ENCODE measurements around the gene LRRC15.

LRRC15 gene

DNA sequence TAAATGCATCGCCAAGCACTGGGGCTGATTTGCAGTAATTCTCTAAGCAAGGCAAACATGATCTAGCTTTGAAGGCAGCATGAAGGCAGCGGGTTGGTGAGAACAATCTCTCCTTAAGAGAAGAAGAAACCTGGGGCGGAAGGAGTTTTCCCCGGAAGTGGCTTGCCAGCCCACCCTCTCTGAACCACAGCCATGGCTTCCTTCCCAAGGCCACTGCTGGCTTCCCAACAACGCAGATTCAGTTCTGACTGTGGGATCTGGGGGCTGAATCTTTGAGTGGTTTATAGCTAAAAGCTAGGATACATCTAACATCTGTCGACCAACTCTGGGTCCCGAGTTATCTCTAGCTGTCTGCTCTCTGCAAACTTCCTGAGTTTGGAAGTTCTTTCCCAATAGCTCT, 14.2 kb downstream of the LRRC15 start:
- no peak for ATAC-seq
- Mint-ChIP-seq H3K4me3 (no peak overlapping the region), H3K27ac (no peak overlapping the region), H3K4me1 (no peaks in the 10 kb centered on the region), H3K36me3 (no peaks in the 10 kb centered on the region), H3K9me3 (no peaks in the 10 kb centered on the region)
- DNase-seq (ENCODE audit: low spot score in 2 of 2), result no peak

DNA sequence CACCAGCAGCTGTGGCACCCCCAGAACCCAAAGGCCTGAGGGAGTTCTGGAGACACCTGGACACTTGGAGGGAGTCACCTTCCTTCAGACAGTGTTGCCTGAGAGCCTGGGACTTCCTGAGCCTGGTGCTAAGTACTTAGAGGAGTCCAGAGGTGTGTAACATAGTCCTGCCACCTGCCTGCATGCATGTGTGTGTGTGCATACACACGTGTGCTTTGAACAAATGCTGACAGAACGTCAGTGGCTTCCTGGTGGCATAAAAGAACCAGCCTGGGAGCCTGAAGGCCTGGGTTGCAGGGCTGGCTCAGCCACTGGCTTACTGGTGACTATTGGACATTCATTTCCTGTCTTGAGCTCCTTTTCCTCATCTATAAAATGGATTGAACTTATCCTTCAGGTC, 15.2 kb downstream of the LRRC15 start:
- Mint-ChIP-seq H3K9me3 (no peaks in the 10 kb centered on the region), H3K27ac (no peak overlapping the region), H3K36me3 (no peaks in the 10 kb centered on the region), H3K4me3 (no peak overlapping the region), H3K4me1 (no peaks in the 10 kb centered on the region)
- no peak for DNase-seq (ENCODE audit: low spot score in 2 of 2)
- ATAC-seq, result no peak

GRCh38 chr3:194352667-194353246, 16.8 kb downstream of the LRRC15 start:
- Mint-ChIP-seq H3K4me1 (no peaks in the 10 kb centered on the region), H3K9me3 (no peaks in the 10 kb centered on the region), H3K27ac (no peak overlapping the region), H3K36me3 (no peaks in the 10 kb centered on the region), H3K4me3 (no peak overlapping the region)
- ATAC-seq (no peak), DNase-seq (ENCODE audit: low spot score in 2 of 2) (no peak)

DNA sequence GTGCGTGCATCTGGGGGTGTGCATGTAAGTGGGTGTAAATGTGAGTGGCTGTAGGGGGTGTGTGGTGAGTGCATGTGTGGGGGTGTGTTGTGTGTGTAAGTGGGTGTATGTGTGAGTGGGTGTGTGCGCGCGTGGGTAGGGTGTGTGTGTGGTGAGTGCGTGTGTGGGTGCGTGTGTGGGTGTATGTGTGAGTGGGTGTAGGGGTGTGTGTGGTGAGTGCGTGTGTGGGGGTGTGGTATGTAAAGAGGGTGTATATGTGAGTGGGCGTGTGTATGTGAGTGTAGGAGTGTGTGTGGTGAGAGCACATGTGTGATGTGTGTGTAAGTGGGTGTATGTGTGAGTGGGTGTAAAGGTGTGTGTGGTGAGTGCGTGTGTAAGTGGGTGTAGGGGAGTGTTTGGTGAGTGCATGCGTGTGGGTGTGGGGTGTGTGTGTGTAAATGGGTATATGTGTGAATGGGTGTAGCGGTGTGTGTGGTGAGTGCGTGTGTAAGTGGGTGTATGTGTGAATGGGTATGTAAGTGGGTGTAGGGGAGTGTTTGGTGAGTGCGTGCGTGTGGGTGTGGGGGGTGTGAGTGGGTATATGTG, 17.5 kb downstream of the LRRC15 start:
- Mint-ChIP-seq H3K4me3 (no peak overlapping the region), H3K9me3 (no peaks in the 10 kb centered on the region), H3K27ac (no peak overlapping the region), H3K36me3 (no peaks in the 10 kb centered on the region), H3K4me1 (no peaks in the 10 kb centered on the region)
- ATAC-seq (no peak), DNase-seq (ENCODE audit: low spot score in 2 of 2) (no peak)

DNA sequence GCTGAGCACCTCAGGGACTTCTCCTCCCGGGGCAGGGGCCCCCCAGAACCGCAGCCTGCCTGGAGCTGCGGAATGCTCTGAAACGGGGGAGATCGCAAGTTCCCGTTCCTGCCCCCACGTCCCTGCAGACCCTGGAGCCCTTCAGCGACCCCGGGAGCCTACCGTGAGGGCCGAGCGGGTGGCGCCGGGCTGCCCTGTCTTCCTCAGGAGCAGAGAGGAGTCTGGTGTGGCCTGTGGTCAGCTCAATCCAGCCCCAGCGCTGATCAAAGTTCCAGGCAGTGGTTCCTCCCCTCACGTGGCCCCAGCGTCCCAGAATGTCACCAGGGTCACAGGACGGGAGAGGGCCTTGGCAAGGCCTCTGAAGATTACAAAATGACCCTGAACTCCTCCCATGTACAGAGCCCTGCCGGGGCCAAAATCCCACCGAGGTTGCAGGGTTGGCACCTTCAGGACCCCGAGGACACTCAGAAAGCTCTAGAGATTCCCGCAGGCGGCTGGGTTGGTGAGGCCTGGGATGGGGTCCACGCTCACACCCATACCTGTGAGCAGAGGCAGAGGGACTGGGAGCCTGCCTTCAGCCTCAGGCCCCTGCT, 18.4 kb downstream of the LRRC15 start, which contains the start of gene CPN2:
Gene CPN2 (minus strand): TSS at position 249 of the 593 bp plus-strand sequence. CDS start 8,626 bp downstream, outside the sequence.
- H3K4me1 Mint-ChIP-seq, result no peaks in the 10 kb centered on the region
- H3K27ac Mint-ChIP-seq, result no peak within 1 kb of the TSS
- DNase-seq (ENCODE audit: low spot score in 2 of 2), result no peak
- H3K9me3 Mint-ChIP-seq, result no peaks in the 10 kb centered on the region
- H3K36me3 Mint-ChIP-seq, result no peaks in the 10 kb centered on the region
- no peak within 1 kb of the TSS for H3K4me3 Mint-ChIP-seq
- no peak for ATAC-seq

DNA sequence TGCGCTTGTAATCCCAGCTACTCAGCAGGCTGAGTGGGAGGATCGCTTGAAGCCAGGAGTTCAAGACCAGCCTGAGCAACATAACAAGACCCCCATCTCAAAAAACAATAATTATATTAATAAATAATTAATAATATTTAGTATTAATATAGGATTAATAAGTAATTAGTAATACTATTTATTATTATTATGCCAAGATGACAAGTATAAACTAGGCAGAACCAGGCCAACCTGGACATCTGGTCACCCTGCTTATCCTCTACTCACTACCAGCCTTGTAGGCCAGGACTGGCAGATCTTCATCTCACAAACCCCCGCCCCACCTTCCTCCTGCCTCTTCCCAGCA, 18.8 kb downstream of the LRRC15 start:
- no peak for DNase-seq (ENCODE audit: low spot score in 2 of 2)
- H3K27ac Mint-ChIP-seq, result no peak overlapping the region
- H3K36me3 Mint-ChIP-seq, result no peaks in the 10 kb centered on the region
- ATAC-seq, result no peak
- no peak overlapping the region for H3K4me3 Mint-ChIP-seq
- no peaks in the 10 kb centered on the region for H3K9me3 Mint-ChIP-seq
- H3K4me1 Mint-ChIP-seq, result no peaks in the 10 kb centered on the region

DNA sequence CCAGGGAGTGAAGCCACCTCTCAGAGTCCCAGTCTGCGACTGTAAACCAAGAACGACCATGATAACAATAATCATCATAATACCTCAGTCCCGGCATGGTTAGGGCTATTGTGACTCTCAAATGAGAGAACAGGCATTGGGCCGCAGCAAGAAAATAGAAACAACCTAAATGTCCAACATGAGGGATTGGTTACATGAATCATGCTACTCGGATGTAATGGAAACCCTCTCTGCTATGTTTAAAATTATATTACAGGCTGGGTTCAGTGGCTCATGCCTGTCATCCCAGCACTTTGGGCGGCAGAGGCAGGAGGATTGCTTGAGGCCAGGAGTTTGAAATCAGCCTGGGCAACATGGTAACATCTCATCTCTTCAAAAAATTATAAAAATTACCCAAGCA, 21.2 kb downstream of the LRRC15 start:
- Mint-ChIP-seq H3K27ac (peak overlapping the region; percentile 26), H3K4me1 (no peaks in the 10 kb centered on the region), H3K9me3 (no peaks in the 10 kb centered on the region), H3K4me3 (no peak overlapping the region), H3K36me3 (no peaks in the 10 kb centered on the region)
- DNase-seq (ENCODE audit: low spot score in 2 of 2), result no peak
- no peak for ATAC-seq

GRCh38 chr3:194346621-194347020, 22.9 kb downstream of the LRRC15 start:
- no peaks in the 10 kb centered on the region for H3K4me1 Mint-ChIP-seq
- no peaks in the 10 kb centered on the region for H3K9me3 Mint-ChIP-seq
- peak; percentile 62 for ATAC-seq
- H3K36me3 Mint-ChIP-seq, result no peaks in the 10 kb centered on the region
- no peak overlapping the region for H3K27ac Mint-ChIP-seq
- H3K4me3 Mint-ChIP-seq, result no peak overlapping the region
- DNase-seq (ENCODE audit: low spot score in 2 of 2), result no peak

GRCh38 chr3:194346035-194346434, 23.5 kb downstream of the LRRC15 start:
- ATAC-seq, result no peak
- Mint-ChIP-seq H3K27ac (no peak overlapping the region), H3K4me3 (no peak overlapping the region), H3K4me1 (no peaks in the 10 kb centered on the region), H3K36me3 (no peaks in the 10 kb centered on the region), H3K9me3 (no peaks in the 10 kb centered on the region)
- DNase-seq (ENCODE audit: low spot score in 2 of 2), result no peak

DNA sequence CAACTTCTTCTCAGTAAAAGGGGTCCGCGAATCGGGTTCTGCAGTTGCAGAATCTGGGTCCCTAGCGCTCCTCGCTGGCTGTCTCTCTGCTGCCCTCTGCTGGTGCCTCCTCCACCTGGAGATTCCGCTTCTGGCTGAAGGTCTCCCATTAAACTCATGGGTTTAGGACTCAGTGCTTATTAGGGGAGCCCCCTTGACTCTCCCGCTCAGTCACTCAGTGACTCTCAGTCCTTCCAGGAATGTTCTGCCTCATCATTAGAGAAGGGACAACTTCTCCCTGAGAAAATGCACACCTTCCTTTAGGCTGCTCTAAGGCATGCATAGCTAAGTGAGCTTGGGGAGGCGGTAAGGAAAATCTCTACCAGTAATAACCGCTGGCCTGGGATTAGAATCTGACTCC, 25.5 kb downstream of the LRRC15 start:
- peak; percentile 60 to 84 for DNase-seq (ENCODE audit: low spot score in 2 of 2)
- no peak overlapping the region for H3K27ac Mint-ChIP-seq
- H3K36me3 Mint-ChIP-seq, result no peaks in the 10 kb centered on the region
- ATAC-seq, result peak; percentile 38
- no peak overlapping the region for H3K4me3 Mint-ChIP-seq
- H3K9me3 Mint-ChIP-seq, result no peaks in the 10 kb centered on the region
- H3K4me1 Mint-ChIP-seq, result no peaks in the 10 kb centered on the region

DNA sequence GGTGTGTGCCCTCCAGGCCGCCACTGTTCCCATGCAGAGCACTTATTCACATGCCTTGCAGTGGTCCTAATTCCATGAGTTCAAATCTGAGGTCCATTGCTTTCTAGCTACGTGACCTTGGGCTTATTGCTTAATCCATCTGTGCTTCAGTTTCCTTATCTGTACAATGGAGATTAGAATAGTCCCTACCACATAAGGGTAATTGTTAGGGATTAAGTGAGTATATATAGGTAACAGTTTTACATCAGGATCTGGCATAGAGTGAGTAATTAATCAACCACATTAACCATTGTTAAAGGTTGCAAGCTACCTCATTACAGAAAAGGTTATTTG, 26.0 kb downstream of the LRRC15 start:
- Mint-ChIP-seq H3K36me3 (no peaks in the 10 kb centered on the region), H3K4me3 (no peak overlapping the region), H3K27ac (no peak overlapping the region), H3K4me1 (no peaks in the 10 kb centered on the region), H3K9me3 (no peaks in the 10 kb centered on the region)
- DNase-seq (ENCODE audit: low spot score in 2 of 2) (no peak), ATAC-seq (no peak)

GRCh38 chr3:194342861-194343560, 26.5 kb downstream of the LRRC15 start:
- no peak for DNase-seq (ENCODE audit: low spot score in 2 of 2)
- Mint-ChIP-seq H3K27ac (no peak overlapping the region), H3K4me1 (no peaks in the 10 kb centered on the region), H3K9me3 (no peaks in the 10 kb centered on the region), H3K36me3 (no peaks in the 10 kb centered on the region), H3K4me3 (no peak overlapping the region)
- ATAC-seq, result no peak

- H3K36me3 Mint-ChIP-seq, result no peaks in the 10 kb centered on the region
- DNase-seq (ENCODE audit: low spot score in 2 of 2), result no peak
- H3K9me3 Mint-ChIP-seq, result no peaks in the 10 kb centered on the region
- no peaks in the 10 kb centered on the region for H3K4me1 Mint-ChIP-seq
- peak; percentile 5 for ATAC-seq
- H3K27ac Mint-ChIP-seq, result no peak overlapping the region
- no peak overlapping the region for H3K4me3 Mint-ChIP-seq
Observed at GRCh38 chr3:194340757-194341400, 28.7 kb downstream of the LRRC15 start.

GRCh38 chr3:194339840-194340239, 29.7 kb downstream of the LRRC15 start:
- no peaks in the 10 kb centered on the region for H3K36me3 Mint-ChIP-seq
- H3K27ac Mint-ChIP-seq, result no peak overlapping the region
- ATAC-seq (no peak), DNase-seq (ENCODE audit: low spot score in 2 of 2) (no peak)
- H3K4me1 Mint-ChIP-seq, result no peaks in the 10 kb centered on the region
- H3K4me3 Mint-ChIP-seq, result no peak overlapping the region
- H3K9me3 Mint-ChIP-seq, result no peaks in the 10 kb centered on the region

DNA sequence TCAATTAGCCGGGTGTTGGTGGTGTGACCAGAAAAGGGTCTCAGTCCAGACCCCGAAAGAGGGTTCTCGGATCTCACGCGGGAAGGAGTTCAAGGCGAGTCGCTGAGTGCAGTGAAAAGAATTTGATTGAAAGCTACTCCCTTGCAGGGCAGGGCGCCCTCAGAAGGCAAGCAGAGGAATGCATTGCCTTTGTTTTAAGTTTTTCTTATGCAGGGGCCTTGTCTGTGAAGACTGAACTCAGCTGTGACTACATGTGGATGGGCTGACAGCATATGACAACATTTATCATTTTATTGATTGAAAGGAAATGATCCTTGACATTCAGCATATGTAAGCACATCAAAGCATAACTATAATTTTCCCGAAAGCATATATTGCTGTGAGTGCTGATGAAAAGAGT, 30.2 kb downstream of the LRRC15 start:
- Mint-ChIP-seq H3K27ac (no peak overlapping the region), H3K4me1 (no peaks in the 10 kb centered on the region), H3K36me3 (no peaks in the 10 kb centered on the region), H3K9me3 (no peaks in the 10 kb centered on the region), H3K4me3 (no peak overlapping the region)
- DNase-seq (ENCODE audit: low spot score in 2 of 2) (no peak), ATAC-seq (no peak)
